ENCODE data around the gene SKP1.

- no peak for TF ChIP-seq EZH2 (IDR thresholded peaks at IDR 0.05; ENCODE audit: borderline replicate concordance, low read length)
- TF ChIP-seq CTCF (conservative IDR thresholded peaks at IDR 0.05 in 1 of 2, IDR thresholded peaks at IDR 0.05 in 1 of 2; ENCODE audit: extremely low read depth in 1 of 2, insufficient read depth in 1 of 2, low read depth in 1 of 2, low read length in 2 of 2) = no peak
Observed at GRCh38 chr5:134113363-134113889, 63.3 kb downstream of the SKP1 start.
